HEK293T (cell line): Measurements from ENCODE around the gene GTPBP6.

Source experiments
- SUZ12 ChIP-seq: fragments of 450-650 bp; IDR thresholded peaks from 2 replicates; pipeline ENCODE4 v1.6.1; 2016; ENCODE audit warnings: mild to moderate bottlenecking
- ZNF384 ChIP-seq: fragments of 450-650 bp; IDR thresholded peaks from 2 replicates; pipeline ENCODE4 v1.6.1; 2016

DNA sequence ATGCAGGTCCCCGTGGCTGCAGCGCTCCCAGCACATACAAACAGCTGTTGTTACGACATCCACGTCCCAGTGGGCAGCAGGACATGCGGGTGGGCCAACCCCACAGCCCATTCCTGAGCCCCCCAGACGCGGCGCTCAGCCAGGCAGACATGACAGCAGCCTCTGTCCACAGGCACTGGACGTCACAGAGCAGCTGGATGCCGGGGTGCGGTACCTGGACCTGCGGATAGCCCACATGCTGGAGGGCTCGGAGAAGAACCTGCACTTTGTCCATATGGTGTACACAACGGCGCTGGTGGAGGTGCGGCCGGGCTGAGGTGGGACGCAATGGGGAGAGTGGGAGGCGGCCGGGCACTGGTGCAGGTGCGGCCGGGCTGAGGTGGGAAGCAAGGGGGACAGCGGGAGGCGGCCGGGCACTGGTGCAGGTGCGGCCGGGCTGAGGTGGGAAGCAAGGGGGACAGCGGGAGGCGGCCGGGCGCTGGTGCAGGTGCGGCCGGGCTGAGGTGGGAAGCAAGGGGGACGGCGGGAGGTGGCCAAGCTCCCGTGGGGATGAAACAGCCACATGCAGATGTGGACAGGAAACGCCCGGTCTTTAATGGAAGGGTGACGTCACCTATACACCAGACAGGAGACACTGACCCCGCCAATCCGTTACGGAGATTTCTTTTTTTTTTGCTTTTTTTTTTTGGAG, 28.0 kb downstream of the GTPBP6 start:
- TF ChIP-seq ZNF384 (no peak), SUZ12 (no peak)
